Ectodermal cell (in vitro differentiated cells): ENCODE measurements around the gene RAP1GAP.

Source experiments
- H3K27ac ChIP-seq: 2 replicates; pipeline ENCODE4 v1.7.0; 2013; ENCODE audit warnings: mild to moderate bottlenecking, low read depth, low read length; ENCODE audit not compliant: insufficient read depth, poor library complexity, severe bottlenecking
- H3K27me3 ChIP-seq: 2 replicates; pipeline ENCODE4 v1.7.0; 2013; ENCODE audit warnings: mild to moderate bottlenecking, low read length; ENCODE audit not compliant: insufficient read depth, control insufficient read depth, poor library complexity, severe bottlenecking
- H3K36me3 ChIP-seq: one replicate; pipeline ENCODE4 v1.7.0; 2013; ENCODE audit warnings: low read length; ENCODE audit not compliant: control insufficient read depth, insufficient read depth
- H3K4me1 ChIP-seq: one replicate; pipeline ENCODE4 v1.7.0; 2013; ENCODE audit warnings: low read length; ENCODE audit not compliant: control insufficient read depth, insufficient read depth
- H3K4me3 ChIP-seq: 2 replicates; pipeline ENCODE4 v1.7.0; 2013; ENCODE audit warnings: low read depth, low read length, control low read depth; ENCODE audit not compliant: insufficient read depth
- H3K9me3 ChIP-seq: 2 replicates; pipeline ENCODE4 v1.7.0; 2013; ENCODE audit warnings: mild to moderate bottlenecking, low read length, moderate library complexity; ENCODE audit not compliant: control insufficient read depth
- WGBS, 2 experiments: methylation state at CpG; one replicate each; pipeline ENCODE4 v1.1.7; 2013; ENCODE audit warnings: missing lambda C conversion rate in 2 of 2; 5-methylcytosine and 5-hydroxymethylcytosine counted together

The RAP1GAP gene

DNA sequence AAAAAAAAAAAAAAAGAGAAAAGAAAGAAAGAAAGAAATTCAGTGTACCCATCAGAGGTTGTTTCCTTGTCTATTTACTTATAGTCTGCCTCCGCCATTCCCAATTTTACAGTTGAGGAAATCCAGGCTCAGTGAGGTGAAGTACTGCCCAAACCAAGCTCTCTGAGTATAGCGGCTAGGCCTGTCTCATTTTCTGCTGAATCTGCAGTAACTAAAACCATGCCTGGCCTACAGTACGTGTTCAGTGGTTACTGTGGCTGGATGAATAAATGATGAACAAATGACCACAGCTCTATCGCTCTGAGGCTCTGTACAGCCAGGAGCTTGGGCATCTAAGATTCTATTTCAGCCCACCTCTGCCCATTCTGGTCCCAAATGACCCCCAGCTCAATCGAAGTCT, 24.3 kb downstream of the RAP1GAP start:
- Histone ChIP-seq H3K27me3 (no peaks in the 10 kb centered on the region), H3K4me3 (no peak overlapping the region), H3K27ac (no peak overlapping the region), H3K9me3 (no peaks in the 10 kb centered on the region), H3K36me3 (no peaks in the 10 kb centered on the region), H3K4me1 (peaks cover 4% of the 10 kb centered on the region)
- 88 to 94% methylated on average over 5 of the region's 5 CpGs for WGBS, 2 experiments

DNA sequence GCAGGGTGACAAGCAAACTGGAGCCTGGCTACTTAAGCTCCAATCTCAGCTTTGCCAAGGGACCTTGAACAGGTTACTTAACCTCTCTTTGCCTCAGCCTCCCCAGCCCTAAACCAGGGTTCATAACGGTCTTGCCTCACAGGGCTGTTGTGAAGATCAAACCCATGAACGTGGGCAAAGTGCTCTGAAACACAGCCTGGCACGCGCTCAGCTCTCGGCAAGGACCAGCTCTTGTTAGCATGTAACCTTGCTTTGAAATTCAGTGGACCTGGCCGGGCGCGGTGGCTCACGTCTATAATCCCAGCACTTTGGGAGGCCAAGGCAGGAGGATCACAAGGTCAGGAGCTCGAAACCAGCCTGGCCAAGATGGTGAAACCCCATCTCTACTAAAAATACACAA, 24.8 kb downstream of the RAP1GAP start:
- H3K36me3 ChIP-seq = no peaks in the 10 kb centered on the region
- H3K4me1 ChIP-seq = peaks cover 4% of the 10 kb centered on the region
- H3K27ac ChIP-seq = no peak overlapping the region
- no peaks in the 10 kb centered on the region for H3K27me3 ChIP-seq
- WGBS, 2 experiments = 87 to 91% methylated on average over 10 of the region's 10 CpGs
- H3K9me3 ChIP-seq = no peaks in the 10 kb centered on the region
- no peak overlapping the region for H3K4me3 ChIP-seq

- Histone ChIP-seq H3K27ac (no peak overlapping the region), H3K9me3 (no peaks in the 10 kb centered on the region), H3K4me1 (peaks cover 4% of the 10 kb centered on the region), H3K36me3 (no peaks in the 10 kb centered on the region), H3K4me3 (no peak overlapping the region), H3K27me3 (no peaks in the 10 kb centered on the region)
- WGBS, 2 experiments = 90 to 92% methylated on average over 5 of the region's 5 CpGs
Measured at GRCh38 chr1:21643624-21644023, 25.5 kb downstream of the RAP1GAP start.

DNA sequence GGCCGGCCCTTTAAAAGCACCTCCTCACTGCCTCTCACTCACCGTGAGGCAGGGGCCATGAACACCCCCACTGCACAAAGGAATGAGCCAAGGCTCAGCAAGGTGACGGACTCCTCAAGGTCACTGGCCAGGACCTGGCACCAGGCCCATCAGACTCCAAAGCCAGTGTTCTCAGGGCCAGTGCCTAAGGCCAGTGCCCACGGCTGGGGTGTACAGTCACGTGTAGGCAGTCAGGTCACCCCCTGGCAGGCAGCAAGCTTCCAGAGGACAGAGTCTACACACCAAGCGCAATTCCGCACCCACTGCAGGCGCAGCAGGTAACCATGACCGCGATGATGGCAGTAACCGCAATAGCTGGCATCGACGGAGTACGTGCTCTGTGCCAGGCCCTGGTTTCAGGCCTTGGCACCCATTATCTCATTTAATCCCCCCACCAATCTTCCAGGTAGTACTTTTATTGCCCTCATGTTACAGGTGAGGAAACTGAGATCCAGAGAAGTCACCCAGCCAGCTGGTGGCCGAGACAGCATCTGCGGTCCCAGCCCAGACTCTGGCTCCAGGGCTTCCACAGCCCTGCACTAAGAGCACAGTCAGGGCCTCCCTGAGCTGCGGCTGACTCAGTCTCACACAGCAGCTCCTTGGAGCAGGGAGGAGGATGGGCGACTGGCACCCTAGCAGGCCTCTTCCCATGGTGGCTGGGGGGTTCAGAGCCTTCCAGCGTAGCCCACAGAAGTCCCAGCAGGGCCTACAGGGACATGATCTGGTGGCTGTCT, 27.0 kb downstream of the RAP1GAP start:
- Histone ChIP-seq H3K27me3 (no peaks in the 10 kb centered on the region), H3K27ac (no peak overlapping the region), H3K4me3 (no peak overlapping the region), H3K4me1 (peaks cover 4% of the 10 kb centered on the region), H3K36me3 (no peaks in the 10 kb centered on the region), H3K9me3 (no peaks in the 10 kb centered on the region)
- WGBS, 2 experiments = 87% methylated on average over 19 of the region's 19 CpGs

DNA sequence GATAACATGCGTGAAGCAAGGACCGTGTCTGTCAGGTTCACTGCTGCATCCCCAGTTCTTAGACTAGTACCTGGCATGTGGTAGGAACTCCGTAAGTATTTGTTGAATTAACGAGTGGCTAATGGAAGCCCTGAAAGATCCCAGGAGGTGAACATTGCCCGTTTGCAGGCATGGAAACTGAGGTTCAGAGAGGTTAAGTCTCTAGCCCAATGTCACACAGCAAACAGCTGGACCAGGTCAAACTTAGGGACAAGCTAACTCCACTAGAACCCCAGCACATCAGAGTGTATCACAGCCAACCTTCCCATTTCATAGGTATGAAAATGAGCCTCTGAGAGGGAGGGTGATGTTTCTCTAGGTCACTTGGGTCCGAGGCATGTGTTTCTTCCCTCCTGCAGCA, 27.6 kb downstream of the RAP1GAP start:
- Histone ChIP-seq H3K4me1 (peaks cover 4% of the 10 kb centered on the region), H3K36me3 (no peaks in the 10 kb centered on the region), H3K9me3 (no peaks in the 10 kb centered on the region), H3K4me3 (no peak overlapping the region), H3K27ac (no peak overlapping the region), H3K27me3 (no peaks in the 10 kb centered on the region)
- 92% methylated on average over 6 of the region's 6 CpGs for WGBS, 2 experiments

DNA sequence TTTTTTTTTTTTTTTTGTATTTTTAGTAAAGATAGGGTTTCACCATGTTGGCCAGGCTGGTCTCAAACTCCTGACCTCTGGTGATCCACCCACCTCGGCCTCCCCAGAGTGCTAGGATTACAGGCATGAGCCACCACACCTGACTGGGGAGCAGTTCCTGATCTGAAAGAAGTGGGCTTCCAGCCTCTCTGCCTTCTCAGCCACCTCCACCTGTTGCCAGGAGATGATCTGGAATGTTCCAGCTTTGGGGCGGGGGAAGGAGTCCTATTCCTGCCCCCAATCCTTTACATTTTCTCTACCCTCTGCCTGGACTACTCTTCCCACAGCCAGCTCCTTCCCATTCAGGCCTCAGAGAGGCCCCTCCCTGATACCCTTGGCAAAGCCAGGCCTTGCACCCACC, 28.1 kb downstream of the RAP1GAP start:
- WGBS, 2 experiments = 83 to 92% methylated on average over 2 of the region's 2 CpGs
- no peaks in the 10 kb centered on the region for H3K27me3 ChIP-seq
- no peaks in the 10 kb centered on the region for H3K36me3 ChIP-seq
- H3K4me3 ChIP-seq = no peak overlapping the region
- no peak overlapping the region for H3K27ac ChIP-seq
- H3K9me3 ChIP-seq = no peaks in the 10 kb centered on the region
- H3K4me1 ChIP-seq = peaks cover 4% of the 10 kb centered on the region

DNA sequence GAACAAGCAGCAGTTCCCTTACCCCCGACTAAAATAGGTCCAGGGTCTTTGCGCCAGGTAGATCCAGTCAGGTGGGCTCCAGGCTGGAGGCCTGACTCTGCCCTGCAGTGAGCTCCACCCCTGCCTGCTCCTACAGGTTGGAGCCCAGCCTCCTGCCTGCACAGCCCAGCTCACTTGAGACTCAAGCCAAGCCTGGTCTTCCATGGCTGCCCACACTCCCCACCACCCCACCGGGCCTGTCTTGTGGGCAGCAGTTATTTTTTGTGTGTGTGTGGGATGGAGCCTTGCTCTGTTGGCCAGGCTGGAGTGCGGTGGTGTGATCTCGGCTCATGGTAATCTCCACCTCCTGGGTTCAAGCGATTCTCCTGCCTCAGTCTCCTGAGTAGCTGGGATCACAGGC, 28.5 kb downstream of the RAP1GAP start:
- WGBS, 2 experiments = 94 to 97% methylated on average over 6 of the region's 6 CpGs
- Histone ChIP-seq H3K4me1 (peaks cover 4% of the 10 kb centered on the region), H3K4me3 (no peak overlapping the region), H3K36me3 (no peaks in the 10 kb centered on the region), H3K27ac (no peak overlapping the region), H3K9me3 (no peaks in the 10 kb centered on the region), H3K27me3 (no peaks in the 10 kb centered on the region)

- Histone ChIP-seq H3K4me1 (peaks cover 4% of the 10 kb centered on the region), H3K9me3 (no peaks in the 10 kb centered on the region), H3K4me3 (no peak overlapping the region), H3K27me3 (no peaks in the 10 kb centered on the region), H3K36me3 (no peaks in the 10 kb centered on the region), H3K27ac (no peak overlapping the region)
- 72 to 75% methylated on average over 24 of the region's 24 CpGs for WGBS, 2 experiments
Measured at GRCh38 chr1:21639594-21640041, 29.5 kb downstream of the RAP1GAP start.

- no peak overlapping the region for H3K4me3 ChIP-seq
- peaks cover 4% of the 10 kb centered on the region for H3K4me1 ChIP-seq
- no peaks in the 10 kb centered on the region for H3K36me3 ChIP-seq
- H3K27ac ChIP-seq = no peak overlapping the region
- H3K9me3 ChIP-seq = no peaks in the 10 kb centered on the region
- WGBS, 2 experiments = 63 to 64% methylated on average over 10 of the region's 10 CpGs
- no peaks in the 10 kb centered on the region for H3K27me3 ChIP-seq
Measured at GRCh38 chr1:21638531-21639341, 30.4 kb downstream of the RAP1GAP start.

- peaks cover 4% of the 10 kb centered on the region for H3K4me1 ChIP-seq
- no peak overlapping the region for H3K4me3 ChIP-seq
- no peaks in the 10 kb centered on the region for H3K36me3 ChIP-seq
- H3K27me3 ChIP-seq = no peaks in the 10 kb centered on the region
- WGBS, 2 experiments = 82 to 89% methylated on average over 3 to 6 of the region's 6 CpGs
- no peak overlapping the region for H3K27ac ChIP-seq
- no peaks in the 10 kb centered on the region for H3K9me3 ChIP-seq
Measured at GRCh38 chr1:21637514-21637913, 31.6 kb downstream of the RAP1GAP start.
